Stimulated activated CD8-positive, alpha-beta memory T cell treated with anti-CD3 and anti-CD28 coated beads, Interleukin-4, amount 100 ng/mL, for 24 hours (primary cell): Measurements from ENCODE around the gene OR2Z1.
"Not testable (repeated sequence)": the region's sequence is repeated elsewhere in the genome, so short reads cannot be mapped to it uniquely, and the experiment has no call there.

Experiments used
- DNase-seq: peaks from one replicate; pipeline ENCODE4 v3.0.0-alpha.2; 2020; ENCODE audit warnings: low read depth

Gene OR2Z1

DNA sequence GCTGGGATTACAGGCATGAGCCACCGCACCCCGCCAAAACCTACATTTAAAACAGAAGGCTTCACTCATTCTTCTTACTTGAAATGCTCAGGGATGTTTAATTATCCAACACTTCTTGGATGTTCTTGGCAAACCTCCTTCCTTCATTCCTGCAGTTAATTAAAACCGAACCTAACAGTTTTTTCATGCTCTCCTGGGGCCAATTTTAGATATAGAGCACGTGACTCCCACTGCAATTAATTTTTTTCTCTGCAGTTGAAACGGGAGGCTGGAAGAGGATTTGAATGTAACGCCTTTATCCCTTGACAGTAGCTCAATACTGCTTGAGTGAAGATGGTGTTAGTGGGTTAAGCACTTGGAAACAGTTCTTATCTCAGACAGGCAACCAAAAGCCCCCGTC, 18.2 kb upstream of the OR2Z1 start:
- DNase-seq: no peak

DNA sequence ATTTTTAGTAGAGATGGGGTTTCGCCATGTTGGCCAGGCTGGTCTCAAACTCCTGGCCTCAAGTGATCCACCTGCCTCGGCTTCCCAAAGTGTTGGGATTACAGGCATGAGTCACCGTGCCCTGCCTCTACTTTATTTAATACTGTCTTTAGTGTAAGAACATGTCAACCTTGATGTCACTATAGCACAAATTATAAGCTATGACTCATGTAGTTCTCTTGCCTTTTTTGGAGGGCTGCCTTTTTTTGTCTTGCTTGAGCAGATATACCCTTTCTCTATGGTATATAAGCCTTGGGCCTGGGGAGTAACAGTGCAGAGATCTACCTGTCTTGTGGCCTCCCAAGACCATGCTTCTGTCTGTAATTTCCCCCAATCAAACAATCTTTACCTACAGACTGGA, 16.1 kb upstream of the OR2Z1 start:
- DNase-seq: not testable (repeated sequence)

DNA sequence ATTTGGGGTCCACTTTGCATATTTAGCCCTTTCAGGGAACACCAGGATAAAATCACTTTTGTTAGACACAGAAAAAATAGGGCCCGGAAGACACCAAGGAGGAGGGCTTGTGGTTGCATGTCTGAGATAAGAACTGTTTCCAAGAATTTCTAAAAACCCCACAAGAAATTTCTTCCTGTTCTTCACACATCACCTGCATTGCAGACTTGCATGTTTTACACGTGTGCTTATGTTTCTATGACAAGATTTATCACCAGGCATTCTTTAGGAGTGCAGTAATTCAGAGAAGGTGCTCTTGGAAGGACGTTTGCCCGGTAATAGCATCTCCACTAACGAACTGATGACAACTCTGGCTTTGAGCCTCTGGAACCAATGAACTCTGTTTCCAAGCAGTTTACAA, 15.7 kb upstream of the OR2Z1 start:
- no peak for DNase-seq

DNA sequence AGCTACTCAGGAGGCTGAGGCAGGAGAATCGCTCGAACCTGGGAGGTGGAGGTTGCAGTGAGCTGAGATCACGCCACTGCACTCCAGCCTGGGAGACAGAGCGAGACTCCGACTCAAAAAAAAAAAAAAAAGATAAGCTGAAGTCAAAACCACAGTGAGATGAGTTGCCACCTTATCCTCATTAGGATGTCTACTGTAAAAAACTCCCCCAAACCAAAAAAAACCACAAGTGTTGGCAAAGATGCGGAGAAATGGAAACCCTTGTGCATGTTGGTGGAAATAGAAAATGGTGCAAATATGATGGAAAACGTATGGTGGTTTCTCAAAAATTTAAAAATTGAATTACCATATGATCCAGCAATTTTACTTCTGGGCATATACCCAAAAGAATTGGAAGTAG, 11.1 kb upstream of the OR2Z1 start:
- not testable (repeated sequence) for DNase-seq

DNA sequence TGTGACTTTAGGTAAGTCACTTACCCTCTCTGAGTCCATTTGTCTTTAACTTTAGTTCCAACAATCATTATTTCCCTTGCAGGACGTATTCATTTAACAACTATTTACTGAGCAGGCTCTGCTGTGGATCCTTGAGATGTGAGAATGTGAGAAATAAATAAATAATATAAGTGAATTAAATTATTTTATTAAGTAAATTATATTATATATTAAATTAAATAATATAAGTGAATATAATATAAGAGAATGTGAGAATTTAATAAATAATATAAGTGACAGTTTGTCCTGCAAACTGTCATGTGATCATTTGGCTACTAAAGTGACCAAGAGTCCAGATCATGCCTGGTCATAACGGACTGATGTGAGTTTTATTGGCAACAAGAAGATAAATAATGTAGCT, 598 bp downstream of the OR2Z1 start:
- DNase-seq: no peak

GRCh38 chr19:8724276-8724675, 2.8 kb downstream of the OR2Z1 start:
- no peak for DNase-seq

- no peak for DNase-seq
Observed at GRCh38 chr19:8731428-8732169, 10.2 kb downstream of the OR2Z1 start.

DNA sequence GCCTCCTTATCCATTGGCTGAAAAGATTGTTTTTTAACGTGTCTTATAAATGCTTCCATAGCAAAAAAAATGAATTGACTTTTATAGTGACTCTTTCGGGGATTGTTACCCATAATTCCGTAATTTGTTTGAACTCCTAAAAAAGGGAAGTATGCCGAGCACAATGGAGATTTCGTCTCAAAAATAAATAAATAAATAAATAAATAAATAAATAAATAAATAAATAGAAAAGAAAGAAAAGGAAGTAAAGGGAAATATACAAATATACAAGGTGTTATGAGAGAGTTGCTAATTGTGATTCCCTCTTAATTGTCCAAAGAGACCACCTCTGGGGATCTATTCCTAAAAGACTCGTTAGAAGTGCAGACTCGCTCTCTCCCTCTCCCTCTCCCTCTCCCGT, 16.9 kb downstream of the OR2Z1 start:
- DNase-seq: no peak

DNA sequence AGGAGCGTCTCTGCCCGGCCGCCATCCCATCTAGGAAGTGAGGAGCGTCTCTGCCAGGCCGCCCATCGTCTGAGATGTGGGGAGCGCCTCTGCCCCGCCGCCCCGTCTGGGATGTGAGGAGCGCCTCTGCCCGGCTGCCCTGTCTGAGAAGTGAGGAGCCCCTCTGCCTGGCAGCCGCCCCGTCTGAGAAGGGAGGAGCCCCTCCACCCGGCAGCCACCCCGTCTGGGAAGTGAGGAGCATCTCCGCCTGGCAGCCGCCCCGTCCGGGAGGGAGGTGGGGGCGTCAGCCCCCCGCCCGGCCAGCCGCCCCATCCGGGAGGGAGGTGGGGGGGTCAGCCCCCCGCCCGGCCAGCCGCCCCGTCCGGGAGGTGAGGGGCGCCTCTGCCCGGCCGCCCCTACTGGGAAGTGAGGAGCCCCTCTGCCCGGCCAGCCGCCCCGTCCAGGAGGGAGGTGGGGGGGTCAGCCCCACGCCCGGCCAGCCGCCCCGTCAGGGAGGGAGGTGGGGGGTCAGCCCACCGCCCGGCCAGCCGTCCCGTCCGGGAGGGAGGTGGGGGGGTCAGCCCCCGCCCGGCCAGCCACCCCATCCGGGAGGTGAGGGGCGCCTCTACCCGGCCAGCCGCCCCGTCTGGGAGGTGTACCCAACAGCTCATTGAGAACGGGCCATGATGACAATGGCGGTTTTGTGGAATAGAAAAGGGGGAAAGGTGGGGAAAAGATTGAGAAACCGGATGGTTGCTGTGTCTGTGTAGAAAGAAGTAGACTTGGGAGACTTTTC, 18.0 kb downstream of the OR2Z1 start:
- not testable (repeated sequence) for DNase-seq

DNA sequence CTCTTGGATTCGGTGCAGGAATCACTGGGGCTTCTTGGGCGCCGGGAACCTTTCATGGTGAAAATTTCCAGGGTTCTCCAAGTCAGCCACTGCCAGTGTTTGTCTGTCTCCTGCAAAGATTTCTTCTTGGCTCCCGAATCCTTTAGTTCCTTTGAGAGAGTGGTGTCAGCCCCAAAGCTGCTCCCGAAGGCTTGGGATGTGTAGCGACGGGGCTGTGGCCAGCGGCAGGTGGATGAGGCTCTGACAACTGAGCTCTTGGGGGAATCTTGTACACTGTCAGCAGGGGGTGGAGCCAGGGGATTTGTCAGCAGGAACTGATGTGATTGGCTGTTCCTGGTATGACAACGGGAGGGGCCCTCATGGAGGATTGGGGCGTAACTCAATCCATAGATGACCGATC, 45.8 kb downstream of the OR2Z1 start:
- DNase-seq: not testable (repeated sequence)

GRCh38 chr19:8769265-8769664, 47.8 kb downstream of the OR2Z1 start:
- DNase-seq: not testable (repeated sequence)

GRCh38 chr19:8773587-8773986, 52.2 kb downstream of the OR2Z1 start:
- DNase-seq: not testable (repeated sequence)
